Mesothelial cell of epicardium (in vitro differentiated cells): Measurements from ENCODE around the gene PP2D1. TPM values are rescaled to one million over a fixed set of nuclear protein-coding genes. Genes with fewer than 3 reads are reported as not detected.
"Not testable (repeated sequence)": the region's sequence is repeated elsewhere in the genome, so short reads cannot be mapped to it uniquely, and the experiment has no call there.

Experiments used
- DNase-seq, 2 experiments: peaks; one replicate each; pipeline ENCODE4 v3.0.0; 2021; ENCODE audit warnings: low spot score in 2 of 2; ENCODE audit not compliant: unreplicated experiment in 2 of 2
- H3K27ac Mint-ChIP-seq: 2 replicates; pipeline ENCODE4 v1.8.0; 2021; ENCODE audit warnings: mixed read lengths
- H3K27me3 Mint-ChIP-seq: 2 replicates; pipeline ENCODE4 v1.8.0; 2021; ENCODE audit warnings: low read depth, mixed read lengths
- H3K36me3 Mint-ChIP-seq: 2 replicates; pipeline ENCODE4 v1.8.0; 2021; ENCODE audit warnings: mixed read lengths
- H3K4me1 Mint-ChIP-seq: 2 replicates; pipeline ENCODE4 v1.8.0; 2021; ENCODE audit warnings: mixed read lengths
- H3K4me3 Mint-ChIP-seq: 2 replicates; pipeline ENCODE4 v1.8.0; 2021; ENCODE audit warnings: mild to moderate bottlenecking, moderate library complexity, mixed read lengths
- H3K9me3 Mint-ChIP-seq: 2 replicates; pipeline ENCODE4 v1.8.0; 2021; ENCODE audit warnings: mixed read lengths
- total RNA-seq: library from RNA; stranded (reverse); gene quantifications from 3 replicates; pipeline ENCODE4 v1.2.1, GENCODE V29; 2021
- TF ChIP-seq, protein P1 (sequence below): fragments of 200-600 bp; sonication (generic); IDR thresholded peaks from one replicate; pipeline ENCODE4 v1.5.0; 2021; ENCODE audit warnings: antibody characterized with exemption; ENCODE audit not compliant: unreplicated experiment

The PP2D1 gene
- total RNA-seq, 1 donor from 2014 or later = not detected

- DNase-seq = no peak
- H3K27ac Mint-ChIP-seq = no peak overlapping the region
- TF ChIP-seq, protein P1, sequence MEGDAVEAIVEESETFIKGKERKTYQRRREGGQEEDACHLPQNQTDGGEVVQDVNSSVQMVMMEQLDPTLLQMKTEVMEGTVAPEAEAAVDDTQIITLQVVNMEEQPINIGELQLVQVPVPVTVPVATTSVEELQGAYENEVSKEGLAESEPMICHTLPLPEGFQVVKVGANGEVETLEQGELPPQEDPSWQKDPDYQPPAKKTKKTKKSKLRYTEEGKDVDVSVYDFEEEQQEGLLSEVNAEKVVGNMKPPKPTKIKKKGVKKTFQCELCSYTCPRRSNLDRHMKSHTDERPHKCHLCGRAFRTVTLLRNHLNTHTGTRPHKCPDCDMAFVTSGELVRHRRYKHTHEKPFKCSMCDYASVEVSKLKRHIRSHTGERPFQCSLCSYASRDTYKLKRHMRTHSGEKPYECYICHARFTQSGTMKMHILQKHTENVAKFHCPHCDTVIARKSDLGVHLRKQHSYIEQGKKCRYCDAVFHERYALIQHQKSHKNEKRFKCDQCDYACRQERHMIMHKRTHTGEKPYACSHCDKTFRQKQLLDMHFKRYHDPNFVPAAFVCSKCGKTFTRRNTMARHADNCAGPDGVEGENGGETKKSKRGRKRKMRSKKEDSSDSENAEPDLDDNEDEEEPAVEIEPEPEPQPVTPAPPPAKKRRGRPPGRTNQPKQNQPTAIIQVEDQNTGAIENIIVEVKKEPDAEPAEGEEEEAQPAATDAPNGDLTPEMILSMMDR = no peak
- no peaks in the 10 kb centered on the region for H3K9me3 Mint-ChIP-seq
- H3K4me3 Mint-ChIP-seq = no peak overlapping the region
- no peaks in the 10 kb centered on the region for H3K27me3 Mint-ChIP-seq
- no peaks in the 10 kb centered on the region for H3K4me1 Mint-ChIP-seq
- peaks cover 29% of the 10 kb centered on the region for H3K36me3 Mint-ChIP-seq
Observed at GRCh38 chr3:19959505-19959904, 52.6 kb downstream of the PP2D1 start.

GRCh38 chr3:19957354-19957753, 54.7 kb downstream of the PP2D1 start:
- not testable (repeated sequence) for H3K27ac Mint-ChIP-seq, H3K27me3 Mint-ChIP-seq, H3K4me1 Mint-ChIP-seq, DNase-seq, H3K4me3 Mint-ChIP-seq, H3K9me3 Mint-ChIP-seq
- peaks cover 20% of the 10 kb centered on the region for H3K36me3 Mint-ChIP-seq

DNA sequence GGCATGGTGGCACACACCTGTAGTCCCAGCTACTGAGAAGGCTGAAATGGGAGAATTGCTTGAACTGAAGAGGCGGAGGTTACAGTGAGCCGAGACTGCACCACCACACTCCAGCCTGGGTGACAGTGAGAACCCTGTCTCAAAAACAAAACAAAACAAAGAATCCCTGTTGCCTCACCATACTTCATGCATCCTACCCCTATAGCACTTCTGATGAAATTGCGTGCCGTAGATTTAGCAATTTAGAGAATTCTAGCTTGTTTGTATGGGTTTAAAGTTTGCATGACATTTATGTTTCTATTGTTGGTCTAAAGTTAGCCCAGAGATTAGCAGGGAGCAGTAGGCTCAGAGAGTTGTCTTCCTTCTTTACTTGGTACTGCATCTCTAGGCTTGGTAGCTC, 57.4 kb downstream of the PP2D1 start:
- TF ChIP-seq, protein P1 = no peak
- DNase-seq = no peak
- H3K4me3 Mint-ChIP-seq = no peak overlapping the region
- no peaks in the 10 kb centered on the region for H3K9me3 Mint-ChIP-seq
- no peak overlapping the region for H3K27ac Mint-ChIP-seq
- no peaks in the 10 kb centered on the region for H3K27me3 Mint-ChIP-seq
- H3K4me1 Mint-ChIP-seq = peaks cover 4% of the 10 kb centered on the region
- peaks cover 23% of the 10 kb centered on the region for H3K36me3 Mint-ChIP-seq

DNA sequence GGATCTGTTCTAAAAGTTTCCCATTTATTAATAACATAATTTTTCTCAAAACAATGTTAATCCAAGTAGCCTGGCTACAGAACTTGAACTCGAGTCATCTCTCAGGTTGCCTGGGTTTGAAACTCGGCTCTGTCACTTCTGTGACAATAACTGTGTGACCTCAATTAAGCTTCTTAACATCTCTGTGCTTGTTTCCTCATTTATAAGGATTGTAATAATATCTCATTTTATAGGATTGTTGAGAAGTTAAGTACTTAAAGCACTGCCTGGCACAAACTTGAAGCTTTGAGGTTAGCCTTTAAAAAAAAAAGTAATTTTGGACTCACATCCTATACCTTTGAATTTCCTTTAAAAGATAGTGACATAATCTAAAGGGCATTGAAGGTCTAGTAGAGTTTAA, 61.7 kb downstream of the PP2D1 start:
- Mint-ChIP-seq H3K27me3 (no peaks in the 10 kb centered on the region), H3K9me3 (peaks cover 7% of the 10 kb centered on the region), H3K27ac (no peak overlapping the region), H3K4me3 (no peak overlapping the region), H3K4me1 (peaks cover 30% of the 10 kb centered on the region), H3K36me3 (peaks cover 12% of the 10 kb centered on the region)
- DNase-seq = no peak
- TF ChIP-seq, protein P1 = no peak

- TF ChIP-seq, protein P1 = no peak
- peaks cover 7% of the 10 kb centered on the region for H3K9me3 Mint-ChIP-seq
- no peaks in the 10 kb centered on the region for H3K27me3 Mint-ChIP-seq
- H3K36me3 Mint-ChIP-seq = peaks cover 10% of the 10 kb centered on the region
- H3K4me1 Mint-ChIP-seq = peaks cover 30% of the 10 kb centered on the region
- no peak for DNase-seq
- peak overlapping the region; percentile 100 for H3K27ac Mint-ChIP-seq
- H3K4me3 Mint-ChIP-seq = peak overlapping the region; percentile 99
Observed at GRCh38 chr3:19948226-19948591, 63.9 kb downstream of the PP2D1 start.

DNA sequence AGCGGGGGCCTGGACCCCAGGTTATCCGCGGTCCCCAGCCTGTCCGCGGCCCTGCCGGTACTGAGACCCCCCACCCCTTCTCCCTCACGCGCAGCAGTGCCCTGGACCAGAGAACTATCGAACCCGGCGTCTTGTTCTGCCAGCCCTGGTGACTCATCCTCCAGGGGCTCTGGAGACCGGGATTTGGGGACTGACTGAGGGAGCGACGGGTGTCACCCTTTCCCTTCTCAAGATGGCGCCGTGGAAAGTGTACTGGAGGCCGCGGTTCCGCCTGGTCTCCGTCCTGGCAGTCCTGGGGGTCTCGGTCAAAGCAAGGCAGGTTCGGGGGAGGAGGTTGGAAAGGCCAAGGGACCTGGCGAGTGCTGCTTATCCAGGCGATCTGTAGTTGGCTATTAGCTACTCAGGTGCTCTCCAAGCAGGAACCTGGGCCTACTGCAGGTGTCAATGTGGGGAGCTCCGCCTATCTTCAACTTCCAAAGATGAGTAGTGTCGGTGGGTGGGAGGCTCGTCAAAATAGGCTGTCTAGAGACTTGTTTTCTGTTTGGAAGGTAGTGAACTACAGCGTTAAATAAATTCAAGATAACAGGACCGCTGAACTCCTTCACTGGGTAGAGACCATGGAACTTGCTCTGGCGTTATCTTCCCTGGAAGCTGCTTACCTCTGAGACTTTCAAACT, 64.4 kb downstream of the PP2D1 start:
- TF ChIP-seq, protein P1 = no peak
- Mint-ChIP-seq H3K9me3 (peaks cover 12% of the 10 kb centered on the region), H3K36me3 (peaks cover 11% of the 10 kb centered on the region), H3K4me3 (peak overlapping the region; percentile 99), H3K4me1 (peaks cover 30% of the 10 kb centered on the region), H3K27me3 (no peaks in the 10 kb centered on the region), H3K27ac (peak overlapping the region; percentile 100)
- DNase-seq = no peak
